ENCODE data around the gene ADCY4. TPM values are rescaled to one million over a fixed set of nuclear protein-coding genes. Genes with fewer than 3 reads are reported as not detected.

ADCY4 gene
- polyA plus RNA-seq, 1 experiment: 6.8 TPM

DNA sequence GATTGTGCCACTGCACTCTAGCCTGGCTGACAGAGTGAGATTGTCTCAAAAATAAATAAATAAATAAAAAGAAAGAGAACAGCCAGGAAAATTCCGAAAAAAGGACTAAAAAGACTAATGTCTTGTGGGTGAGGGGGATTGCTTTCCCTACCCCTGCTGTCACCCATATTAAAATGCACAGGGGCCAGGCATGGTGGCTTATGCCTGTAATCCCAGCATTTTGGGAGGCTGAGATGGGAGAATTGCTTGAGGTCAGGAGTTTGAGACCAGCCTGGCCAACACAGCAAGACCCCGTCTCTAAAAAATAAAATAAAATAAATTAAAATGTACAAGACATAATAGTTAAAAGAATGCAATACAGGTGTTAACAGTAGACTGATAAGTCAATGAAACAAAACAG is 41.3 kb downstream of the ADCY4 start:
- TF ChIP-seq, protein P1, sequence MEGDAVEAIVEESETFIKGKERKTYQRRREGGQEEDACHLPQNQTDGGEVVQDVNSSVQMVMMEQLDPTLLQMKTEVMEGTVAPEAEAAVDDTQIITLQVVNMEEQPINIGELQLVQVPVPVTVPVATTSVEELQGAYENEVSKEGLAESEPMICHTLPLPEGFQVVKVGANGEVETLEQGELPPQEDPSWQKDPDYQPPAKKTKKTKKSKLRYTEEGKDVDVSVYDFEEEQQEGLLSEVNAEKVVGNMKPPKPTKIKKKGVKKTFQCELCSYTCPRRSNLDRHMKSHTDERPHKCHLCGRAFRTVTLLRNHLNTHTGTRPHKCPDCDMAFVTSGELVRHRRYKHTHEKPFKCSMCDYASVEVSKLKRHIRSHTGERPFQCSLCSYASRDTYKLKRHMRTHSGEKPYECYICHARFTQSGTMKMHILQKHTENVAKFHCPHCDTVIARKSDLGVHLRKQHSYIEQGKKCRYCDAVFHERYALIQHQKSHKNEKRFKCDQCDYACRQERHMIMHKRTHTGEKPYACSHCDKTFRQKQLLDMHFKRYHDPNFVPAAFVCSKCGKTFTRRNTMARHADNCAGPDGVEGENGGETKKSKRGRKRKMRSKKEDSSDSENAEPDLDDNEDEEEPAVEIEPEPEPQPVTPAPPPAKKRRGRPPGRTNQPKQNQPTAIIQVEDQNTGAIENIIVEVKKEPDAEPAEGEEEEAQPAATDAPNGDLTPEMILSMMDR (IDR thresholded peaks at IDR 0.05; ENCODE audit: insufficient read depth, low read depth, low read length): no peak
- CTCF ChIA-PET: interaction anchor here (2.1 to 3.9 kb wide), 2 partner anchors 22 to 51 kb away, joined by 16 to 25 read pairs; partner anchors contain the start of genes RABGGTA and TINF2
- Histone ChIP-seq H3K27me3 (ENCODE audit: control insufficient read depth, insufficient read depth, low read length) (no peaks in the 10 kb centered on the region), H3K36me3 (ENCODE audit: control insufficient read depth, insufficient read depth, low read length) (peaks cover 9% of the 10 kb centered on the region), H3K4me3 (ENCODE audit: low read depth, low read length) (no peak overlapping the region)
- POLR2A ChIA-PET: interaction anchor here (0.6 kb wide), 1 partner anchor 51 kb away, joined by 3 read pairs; the partner anchor contains the start of gene TINF2
- DNase-seq (ENCODE audit: low read depth): no peak

DNA sequence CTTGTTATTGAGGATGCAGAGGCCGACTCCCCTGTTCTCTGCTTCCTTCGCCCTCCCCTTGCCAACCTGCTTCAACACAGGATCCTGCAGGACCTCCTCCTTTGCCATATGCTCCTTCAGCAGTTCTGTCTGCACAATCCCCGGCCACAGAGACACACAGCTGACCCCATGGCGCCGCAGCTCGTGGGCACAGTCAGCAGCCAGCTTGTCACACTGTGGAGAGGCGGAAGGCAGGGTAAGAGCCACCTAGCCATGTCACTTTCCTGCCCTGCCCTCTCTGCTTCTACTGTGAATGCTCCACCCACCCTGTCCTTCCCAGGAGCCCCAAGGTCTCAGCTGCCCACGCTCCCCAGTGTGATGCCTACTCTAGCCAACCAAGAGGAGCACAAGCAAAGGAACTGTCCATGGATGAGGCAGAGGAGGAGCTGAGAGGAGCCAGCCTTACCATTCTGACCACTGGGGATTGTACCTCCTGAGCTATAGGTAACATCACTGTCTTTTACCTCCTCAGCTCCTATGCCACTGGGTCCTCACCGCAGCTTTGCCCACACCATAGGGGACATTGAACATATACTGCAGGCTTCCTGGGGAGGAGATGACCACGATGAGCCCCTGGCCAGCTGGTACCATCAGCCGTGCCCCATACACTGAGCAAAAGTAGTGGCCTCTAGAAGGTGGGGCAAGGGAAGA is 42.6 kb downstream of the ADCY4 start:
- TF ChIP-seq, protein P1 (IDR thresholded peaks at IDR 0.05; ENCODE audit: insufficient read depth, low read depth, low read length): no peak
- peaks cover 9% of the 10 kb centered on the region for H3K36me3 ChIP-seq (ENCODE audit: control insufficient read depth, insufficient read depth, low read length)
- no peak overlapping the region for H3K4me3 ChIP-seq (ENCODE audit: low read depth, low read length)
- no peak for DNase-seq (ENCODE audit: low read depth)
- CTCF ChIA-PET: interaction anchor here (0.9 to 3.9 kb wide), 4 partner anchors 21 to 139 kb away, joined by 3 to 25 read pairs (median 10); partner anchors contain the start of genes RABGGTA and TINF2
- H3K27me3 ChIP-seq (ENCODE audit: control insufficient read depth, insufficient read depth, low read length): no peaks in the 10 kb centered on the region
- POLR2A ChIA-PET: no interaction called here

DNA sequence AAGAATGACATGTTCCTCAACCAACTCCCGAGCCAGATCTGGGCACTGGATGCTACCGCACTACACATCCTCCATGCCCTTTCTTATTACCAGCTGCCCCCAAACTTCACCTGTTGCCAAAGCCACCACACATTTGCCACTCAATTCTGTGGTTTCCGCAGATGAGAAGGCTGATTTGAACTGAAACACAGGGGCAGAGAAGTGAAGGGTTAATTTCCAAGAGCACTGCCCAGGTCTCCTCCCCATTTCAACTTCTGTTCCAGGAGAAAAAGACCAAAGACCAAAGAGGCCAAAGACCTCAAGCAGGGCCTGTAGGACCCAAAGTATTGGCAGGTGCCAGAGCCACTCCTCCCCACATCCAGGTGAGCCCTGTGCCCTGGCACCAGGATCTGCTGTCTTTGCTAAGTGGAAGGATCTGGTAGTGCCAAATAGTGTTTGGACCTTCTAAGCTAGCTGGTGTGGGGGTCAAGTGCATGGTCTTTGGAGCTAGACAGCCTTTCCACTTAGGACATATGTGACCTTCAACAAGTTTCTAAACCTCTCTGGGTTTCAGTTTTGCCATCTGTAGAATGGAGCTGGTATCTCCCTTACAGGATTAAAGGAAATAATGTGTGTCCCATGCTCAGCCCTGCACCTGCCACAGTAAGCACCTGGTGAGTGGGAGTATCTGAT is 43.3 kb downstream of the ADCY4 start:
- TF ChIP-seq, protein P1 (IDR thresholded peaks at IDR 0.05; ENCODE audit: insufficient read depth, low read depth, low read length): no peak
- POLR2A ChIA-PET: no interaction called here
- DNase-seq (ENCODE audit: low read depth): no peak
- Histone ChIP-seq H3K27me3 (ENCODE audit: control insufficient read depth, insufficient read depth, low read length) (no peaks in the 10 kb centered on the region), H3K36me3 (ENCODE audit: control insufficient read depth, insufficient read depth, low read length) (peaks cover 9% of the 10 kb centered on the region), H3K4me3 (ENCODE audit: low read depth, low read length) (no peak overlapping the region)
- CTCF ChIA-PET: interaction anchor here (1.3 to 3.9 kb wide), 3 partner anchors 20 to 140 kb away, joined by 4 to 25 read pairs (median 16); partner anchors contain the start of genes RABGGTA and TINF2

DNA sequence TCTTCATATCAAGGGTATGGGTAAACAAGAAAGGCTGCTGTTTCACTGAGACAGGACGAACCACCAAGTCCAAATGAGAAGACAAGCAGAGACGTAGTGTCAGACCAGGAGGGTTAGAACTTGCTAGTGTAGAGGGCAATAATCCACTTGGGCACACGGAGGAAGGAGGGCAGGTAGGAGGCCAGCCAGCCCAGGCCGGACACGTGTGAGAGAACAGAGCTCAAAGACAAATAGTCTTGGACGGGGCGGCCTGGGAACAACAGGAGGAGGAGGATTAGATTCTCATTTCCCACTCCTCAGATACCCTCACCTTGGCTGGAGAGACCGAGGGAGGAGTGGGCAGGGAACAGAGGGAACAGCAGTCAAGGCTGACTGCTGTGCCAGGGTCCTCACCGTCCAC is 44.1 kb downstream of the ADCY4 start:
- H3K36me3 ChIP-seq (ENCODE audit: control insufficient read depth, insufficient read depth, low read length): peaks cover 7% of the 10 kb centered on the region; the same call in 1 of the 2 replicates
- TF ChIP-seq, protein P1 (IDR thresholded peaks at IDR 0.05; ENCODE audit: insufficient read depth, low read depth, low read length): no peak
- H3K27me3 ChIP-seq (ENCODE audit: control insufficient read depth, insufficient read depth, low read length): no peaks in the 10 kb centered on the region
- ChIA-PET CTCF (interaction anchor here (0.7 to 3.9 kb wide), 4 partner anchors 10 to 71 kb away, joined by 3 to 16 read pairs (median 7); partner anchors contain the start of genes RABGGTA and TINF2), POLR2A (no interaction called here)
- H3K4me3 ChIP-seq (ENCODE audit: low read depth, low read length): no peak overlapping the region
- DNase-seq (ENCODE audit: low read depth): no peak

DNA sequence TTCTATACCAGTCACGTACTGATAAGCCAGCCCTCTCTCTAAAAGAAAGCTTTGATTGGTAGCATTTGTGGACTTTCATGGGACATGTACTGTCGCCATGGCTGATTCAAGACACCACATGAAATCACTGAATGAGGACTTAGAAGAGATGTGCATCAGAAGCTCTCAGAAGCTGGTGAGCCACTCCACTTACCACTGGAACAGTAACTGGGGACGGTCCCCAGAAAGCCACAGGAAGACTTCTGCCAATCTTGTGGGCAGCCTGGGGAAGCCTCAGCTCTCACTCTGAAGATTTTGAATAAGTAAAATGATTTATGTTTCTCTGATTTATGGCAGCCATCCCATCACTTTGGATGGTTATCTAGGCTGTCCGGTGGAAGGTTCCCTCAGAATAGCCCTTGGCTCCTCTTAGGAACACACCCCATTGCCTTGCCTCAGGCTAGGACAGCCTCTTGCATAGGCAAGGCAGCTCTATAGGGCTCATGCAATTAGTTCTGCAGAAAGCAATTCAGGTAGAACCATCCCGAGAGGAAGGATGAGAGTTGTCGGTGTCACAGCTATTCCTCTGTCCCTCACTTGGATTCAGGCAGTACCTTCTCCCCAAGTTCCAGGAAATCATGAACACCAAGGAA is 45.1 kb downstream of the ADCY4 start:
- H3K27me3 ChIP-seq (ENCODE audit: control insufficient read depth, insufficient read depth, low read length): no peaks in the 10 kb centered on the region
- H3K4me3 ChIP-seq (ENCODE audit: low read depth, low read length): no peak overlapping the region
- ChIA-PET POLR2A (no interaction called here), CTCF (interaction anchor here (0.7 to 3.9 kb wide), 6 partner anchors 11 to 201 kb away, joined by 3 to 16 read pairs (median 4); partner anchors contain the start of genes CIDEB, RABGGTA and TINF2)
- no peak for DNase-seq (ENCODE audit: low read depth)
- H3K36me3 ChIP-seq (ENCODE audit: control insufficient read depth, insufficient read depth, low read length): peaks cover 7% of the 10 kb centered on the region; the same call in 1 of the 2 replicates
- TF ChIP-seq, protein P1 (IDR thresholded peaks at IDR 0.05; ENCODE audit: insufficient read depth, low read depth, low read length): no peak

Data from BJ (cell line).